ENCODE data around the gene PHACTR4. TPM values are rescaled to one million over a fixed set of nuclear protein-coding genes. Genes with fewer than 3 reads are reported as not detected.
A peak's percentile ranks its signal among the peaks of the same experiment; 100 is the strongest.
"Not testable (repeated sequence)": the region's sequence is repeated elsewhere in the genome, so short reads cannot be mapped to it uniquely, and the experiment has no call there.

PHACTR4 gene
- total RNA-seq, 1 donor from 2014 or later = 50.3 TPM

DNA sequence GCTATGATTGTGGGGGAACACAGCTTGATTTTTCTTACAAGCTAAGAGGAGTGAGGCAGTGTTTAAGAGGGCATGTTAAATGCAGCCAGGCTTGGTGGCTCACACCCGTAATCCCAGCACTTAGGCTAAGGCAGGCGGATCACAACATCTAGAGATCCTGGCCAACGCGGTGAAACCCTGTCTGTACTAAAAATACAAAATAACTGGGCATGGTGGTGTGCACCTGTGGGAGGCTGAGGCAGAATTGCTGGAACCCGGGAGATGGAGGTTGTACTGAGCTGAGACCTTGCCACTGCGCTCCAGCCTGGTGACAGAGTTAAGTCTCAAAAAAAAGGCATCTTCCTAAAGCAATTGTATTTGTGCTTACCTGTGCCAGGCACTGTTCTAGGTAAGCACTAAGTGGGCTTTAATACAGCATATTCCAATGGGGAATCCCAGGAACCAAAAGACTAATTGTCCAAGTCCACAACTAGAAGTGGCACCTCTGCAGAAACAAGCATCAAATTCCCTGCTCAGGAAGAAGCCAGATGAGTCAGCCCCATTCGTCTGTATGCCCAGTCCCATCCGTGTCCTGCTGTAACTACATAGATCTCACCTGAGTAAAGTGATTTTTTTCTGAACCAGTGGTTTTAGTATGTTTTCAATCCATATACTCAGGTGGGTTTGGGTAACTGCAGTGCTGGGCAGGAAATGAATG, 140.9 kb downstream of the PHACTR4 start:
- Mint-ChIP-seq H3K4me3 (peak overlapping the region; percentile 97), H3K9me3 (no peaks in the 10 kb centered on the region), H3K36me3 (peaks cover 54% of the 10 kb centered on the region), H3K4me1 (ENCODE audit: unreplicated experiment) (peaks cover 33% of the 10 kb centered on the region), H3K27ac (peak overlapping the region; percentile 98), H3K27me3 (peaks cover 3% of the 10 kb centered on the region)
- TF ChIP-seq, protein P1, sequence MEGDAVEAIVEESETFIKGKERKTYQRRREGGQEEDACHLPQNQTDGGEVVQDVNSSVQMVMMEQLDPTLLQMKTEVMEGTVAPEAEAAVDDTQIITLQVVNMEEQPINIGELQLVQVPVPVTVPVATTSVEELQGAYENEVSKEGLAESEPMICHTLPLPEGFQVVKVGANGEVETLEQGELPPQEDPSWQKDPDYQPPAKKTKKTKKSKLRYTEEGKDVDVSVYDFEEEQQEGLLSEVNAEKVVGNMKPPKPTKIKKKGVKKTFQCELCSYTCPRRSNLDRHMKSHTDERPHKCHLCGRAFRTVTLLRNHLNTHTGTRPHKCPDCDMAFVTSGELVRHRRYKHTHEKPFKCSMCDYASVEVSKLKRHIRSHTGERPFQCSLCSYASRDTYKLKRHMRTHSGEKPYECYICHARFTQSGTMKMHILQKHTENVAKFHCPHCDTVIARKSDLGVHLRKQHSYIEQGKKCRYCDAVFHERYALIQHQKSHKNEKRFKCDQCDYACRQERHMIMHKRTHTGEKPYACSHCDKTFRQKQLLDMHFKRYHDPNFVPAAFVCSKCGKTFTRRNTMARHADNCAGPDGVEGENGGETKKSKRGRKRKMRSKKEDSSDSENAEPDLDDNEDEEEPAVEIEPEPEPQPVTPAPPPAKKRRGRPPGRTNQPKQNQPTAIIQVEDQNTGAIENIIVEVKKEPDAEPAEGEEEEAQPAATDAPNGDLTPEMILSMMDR (conservative IDR thresholded peaks at IDR 0.05) = no peak
- no peak for DNase-seq (ENCODE audit: extremely low spot score, unreplicated experiment)

DNA sequence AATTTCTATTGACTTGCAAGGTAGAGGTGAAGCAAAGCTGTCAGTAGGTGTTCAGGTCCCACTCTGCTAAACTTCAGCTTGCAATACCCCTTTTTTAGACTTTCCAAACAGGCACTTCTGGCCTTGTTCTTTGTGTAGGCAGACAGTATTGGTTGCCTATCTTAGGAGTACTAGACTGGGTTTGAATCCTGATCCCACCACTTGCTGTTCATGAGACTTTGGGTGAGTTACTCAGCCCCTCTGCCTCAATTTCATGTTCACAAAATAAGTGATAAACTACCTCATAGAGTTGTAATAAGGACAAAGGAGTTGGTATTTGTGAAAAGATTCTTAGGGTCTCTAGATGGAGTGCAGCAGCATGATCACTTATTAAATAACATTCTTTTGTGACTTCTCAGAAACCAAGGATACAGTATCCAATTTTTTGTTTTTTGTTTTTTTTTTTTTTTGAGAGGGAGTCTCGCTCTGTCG, 141.5 kb downstream of the PHACTR4 start:
- Mint-ChIP-seq H3K27ac (peak overlapping the region; percentile 98), H3K9me3 (no peaks in the 10 kb centered on the region), H3K36me3 (peaks cover 49% of the 10 kb centered on the region), H3K4me1 (ENCODE audit: unreplicated experiment) (peaks cover 27% of the 10 kb centered on the region), H3K4me3 (peak overlapping the region; percentile 97), H3K27me3 (peaks cover under 1% of the 10 kb centered on the region)
- no peak for DNase-seq (ENCODE audit: extremely low spot score, unreplicated experiment)
- TF ChIP-seq, protein P1 (conservative IDR thresholded peaks at IDR 0.05) = no peak

DNA sequence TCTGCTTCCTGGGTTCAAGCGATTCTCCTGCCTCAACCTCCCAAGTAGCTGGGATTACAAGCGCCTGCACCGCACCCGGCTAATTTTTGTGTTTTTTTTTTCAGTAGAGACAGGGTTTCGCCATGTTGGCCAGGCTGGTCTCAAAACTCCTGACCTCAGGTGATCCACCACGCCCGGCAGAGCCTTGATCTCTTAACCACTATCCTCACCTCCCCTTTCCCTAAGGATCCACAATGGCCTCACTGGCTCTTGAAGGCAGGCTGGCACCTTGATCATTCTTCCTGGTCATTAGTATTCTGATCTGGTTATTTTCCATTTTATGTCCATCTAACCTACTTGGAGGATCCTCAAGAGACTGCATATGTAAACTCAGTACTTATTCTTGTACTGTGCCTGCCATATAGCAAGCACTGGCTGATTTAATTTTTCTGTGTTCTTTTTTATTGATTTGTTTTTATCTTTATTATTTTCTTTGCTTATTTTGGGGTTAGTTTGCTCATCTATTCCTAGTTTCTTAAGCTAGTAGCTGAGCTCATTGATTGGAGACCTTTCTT, 142.6 kb downstream of the PHACTR4 start:
- Mint-ChIP-seq H3K4me1 (ENCODE audit: unreplicated experiment) (peaks cover 27% of the 10 kb centered on the region), H3K4me3 (peak overlapping the region; percentile 59), H3K9me3 (no peaks in the 10 kb centered on the region), H3K27ac (peak overlapping the region; percentile 57), H3K36me3 (peaks cover 42% of the 10 kb centered on the region), H3K27me3 (no peaks in the 10 kb centered on the region)
- DNase-seq (ENCODE audit: extremely low spot score, unreplicated experiment) = no peak
- TF ChIP-seq, protein P1 (conservative IDR thresholded peaks at IDR 0.05) = no peak

DNA sequence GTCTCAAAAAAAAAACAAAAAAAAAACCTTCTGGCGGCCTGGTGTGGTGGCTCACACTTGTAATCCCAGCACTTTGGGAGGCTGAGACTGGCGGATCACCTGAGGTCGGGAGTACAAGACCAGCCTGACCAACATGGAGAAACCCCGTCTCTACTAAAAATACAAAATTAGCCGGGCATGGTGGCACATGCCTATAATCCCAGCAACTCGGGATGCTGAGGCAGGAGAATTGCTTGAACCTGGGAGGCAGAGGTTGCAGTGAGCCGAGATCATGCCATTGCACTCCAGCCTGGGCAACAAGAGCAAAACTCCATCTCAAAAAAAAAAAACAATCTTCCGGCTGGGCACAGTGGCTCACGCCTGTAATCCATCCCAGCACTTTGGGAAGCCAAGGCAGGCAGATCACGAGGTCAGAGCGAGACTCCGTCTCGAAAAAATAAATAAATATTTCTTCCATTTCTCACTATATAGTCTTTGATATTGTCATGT, 144.9 kb downstream of the PHACTR4 start:
- H3K4me3 Mint-ChIP-seq; H3K27me3 Mint-ChIP-seq; DNase-seq (ENCODE audit: extremely low spot score, unreplicated experiment); H3K9me3 Mint-ChIP-seq: not testable (repeated sequence)
- H3K36me3 Mint-ChIP-seq = peaks cover 33% of the 10 kb centered on the region
- H3K4me1 Mint-ChIP-seq (ENCODE audit: unreplicated experiment) = peaks cover 27% of the 10 kb centered on the region
- peak overlapping the region; percentile 29 for H3K27ac Mint-ChIP-seq

DNA sequence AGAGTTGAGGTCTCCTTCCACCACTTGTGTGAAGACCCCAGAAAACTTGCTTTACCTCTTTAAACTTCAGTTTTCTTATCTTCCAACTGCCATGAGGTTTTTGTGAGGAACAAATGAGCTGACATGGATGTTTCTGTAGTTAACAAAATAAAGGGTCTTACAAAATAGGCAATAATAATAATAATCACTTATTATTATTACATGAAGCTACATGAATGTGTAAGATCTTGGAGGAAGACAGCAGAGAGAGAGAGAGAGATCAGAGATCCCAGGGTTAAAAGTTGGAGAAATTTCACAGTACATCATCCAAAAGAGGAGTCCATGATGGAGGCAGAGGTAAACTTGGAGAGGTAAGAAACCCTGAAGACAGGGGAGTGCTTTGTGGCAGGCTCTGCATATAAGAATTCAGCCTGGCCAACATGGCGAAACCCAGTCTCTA, 147.0 kb downstream of the PHACTR4 start:
- TF ChIP-seq, protein P1 (conservative IDR thresholded peaks at IDR 0.05) = no peak
- peaks cover 20% of the 10 kb centered on the region for H3K4me1 Mint-ChIP-seq (ENCODE audit: unreplicated experiment)
- DNase-seq (ENCODE audit: extremely low spot score, unreplicated experiment) = no peak
- no peaks in the 10 kb centered on the region for H3K9me3 Mint-ChIP-seq
- no peaks in the 10 kb centered on the region for H3K27me3 Mint-ChIP-seq
- H3K36me3 Mint-ChIP-seq = peaks cover 16% of the 10 kb centered on the region
- peak overlapping the region; percentile 66 for H3K4me3 Mint-ChIP-seq
- peak overlapping the region; percentile 32 for H3K27ac Mint-ChIP-seq

DNA sequence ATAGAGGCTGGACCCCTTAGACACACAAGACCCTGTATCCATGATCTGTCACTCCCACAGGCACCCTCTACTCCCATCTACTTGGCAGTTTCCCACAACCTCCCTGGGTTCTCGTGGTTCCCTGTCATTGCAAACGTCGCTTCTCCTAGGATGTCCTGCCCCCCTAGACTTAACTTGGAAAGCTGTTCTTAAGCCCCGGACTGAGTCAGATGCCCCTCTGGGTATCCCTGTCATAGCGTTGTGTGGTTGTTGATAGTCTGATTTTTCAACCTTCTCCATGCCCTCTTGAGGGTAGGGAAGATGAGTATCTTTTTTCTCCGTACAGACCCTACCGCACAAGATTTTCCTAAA, 148.1 kb downstream of the PHACTR4 start:
- no peaks in the 10 kb centered on the region for H3K9me3 Mint-ChIP-seq
- H3K4me1 Mint-ChIP-seq (ENCODE audit: unreplicated experiment) = peaks cover 18% of the 10 kb centered on the region
- peak overlapping the region; percentile 87 for H3K4me3 Mint-ChIP-seq
- H3K27ac Mint-ChIP-seq = peak overlapping the region; percentile 68
- DNase-seq (ENCODE audit: extremely low spot score, unreplicated experiment) = no peak
- TF ChIP-seq, protein P1 (conservative IDR thresholded peaks at IDR 0.05) = no peak
- no peaks in the 10 kb centered on the region for H3K27me3 Mint-ChIP-seq
- peaks cover 18% of the 10 kb centered on the region for H3K36me3 Mint-ChIP-seq

Measured in type B pancreatic cell (in vitro differentiated cells).